ENCODE data around the gene EWSR1. TPM values are rescaled to one million over a fixed set of nuclear protein-coding genes. Genes with fewer than 3 reads are reported as not detected.
A peak's percentile ranks its signal among the peaks of the same experiment; 100 is the strongest.

EWSR1 gene
- total RNA-seq, 2 donors from 2014 or later, result 344 to 348 TPM

DNA sequence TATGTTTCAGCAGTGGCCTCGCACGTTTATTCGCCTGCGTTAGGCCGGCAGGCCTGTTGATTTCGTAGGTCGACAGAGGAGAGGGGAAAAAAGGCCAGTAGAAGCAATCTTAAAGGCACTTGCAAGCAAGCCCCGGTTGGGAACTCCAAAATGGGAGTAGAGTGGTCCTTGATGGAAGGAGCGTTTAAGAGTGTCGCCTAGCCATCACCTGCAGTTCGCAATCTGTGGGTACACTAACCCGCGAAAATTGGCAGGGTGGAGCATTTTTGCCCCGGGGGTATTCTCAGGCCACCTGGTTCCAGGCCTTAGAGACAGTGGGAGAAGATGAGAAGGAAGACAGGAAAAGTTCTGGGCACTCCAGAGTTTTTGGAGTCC, 1.1 kb downstream of the EWSR1 start:
- ATAC-seq (no peak), DNase-seq (ENCODE audit: low spot score) (no peak)
- Mint-ChIP-seq H3K9me3 (no peaks in the 10 kb centered on the region), H3K4me3 (peak overlapping the region; percentile 99), H3K27ac (peak overlapping the region; percentile 98 to 100), H3K36me3 (peaks cover 45% of the 10 kb centered on the region), H3K27me3 (no peaks in the 10 kb centered on the region), H3K4me1 (ENCODE audit: low read depth in 2 of 2) (peaks cover 55 to 60% of the 10 kb centered on the region in 2 donors)

GRCh38 chr22:29269731-29270474, 1.8 kb downstream of the EWSR1 start:
- H3K27me3 Mint-ChIP-seq, result no peaks in the 10 kb centered on the region
- peak overlapping the region; percentile 98 to 100 for H3K27ac Mint-ChIP-seq
- ATAC-seq (no peak), DNase-seq (ENCODE audit: low spot score) (no peak)
- H3K36me3 Mint-ChIP-seq, result peaks cover 50% of the 10 kb centered on the region
- peaks cover 62 to 67% of the 10 kb centered on the region in 2 donors for H3K4me1 Mint-ChIP-seq (ENCODE audit: low read depth in 2 of 2)
- peak overlapping the region; percentile 99 for H3K4me3 Mint-ChIP-seq
- no peaks in the 10 kb centered on the region for H3K9me3 Mint-ChIP-seq

GRCh38 chr22:29270475-29271271, 2.6 kb downstream of the EWSR1 start:
- peak overlapping the region; percentile 98 to 100 for H3K27ac Mint-ChIP-seq
- no peaks in the 10 kb centered on the region for H3K27me3 Mint-ChIP-seq
- ATAC-seq (no peak), DNase-seq (ENCODE audit: low spot score) (no peak)
- H3K9me3 Mint-ChIP-seq, result no peaks in the 10 kb centered on the region
- H3K4me1 Mint-ChIP-seq (ENCODE audit: low read depth in 2 of 2), result peaks cover 65 to 75% of the 10 kb centered on the region in 2 donors
- peaks cover 56% of the 10 kb centered on the region for H3K36me3 Mint-ChIP-seq
- peak overlapping the region; percentile 99 for H3K4me3 Mint-ChIP-seq

GRCh38 chr22:29272624-29273023, 4.6 kb downstream of the EWSR1 start:
- Mint-ChIP-seq H3K27ac (peak overlapping the region in 1 of 2 donors; percentile 98), H3K4me3 (peak overlapping the region; percentile 99), H3K9me3 (no peaks in the 10 kb centered on the region), H3K27me3 (no peaks in the 10 kb centered on the region), H3K4me1 (ENCODE audit: low read depth in 2 of 2) (peaks cover 65 to 82% of the 10 kb centered on the region in 2 donors), H3K36me3 (peaks cover 72% of the 10 kb centered on the region)
- ATAC-seq, result no peak
- DNase-seq (ENCODE audit: low spot score), result no peak

DNA sequence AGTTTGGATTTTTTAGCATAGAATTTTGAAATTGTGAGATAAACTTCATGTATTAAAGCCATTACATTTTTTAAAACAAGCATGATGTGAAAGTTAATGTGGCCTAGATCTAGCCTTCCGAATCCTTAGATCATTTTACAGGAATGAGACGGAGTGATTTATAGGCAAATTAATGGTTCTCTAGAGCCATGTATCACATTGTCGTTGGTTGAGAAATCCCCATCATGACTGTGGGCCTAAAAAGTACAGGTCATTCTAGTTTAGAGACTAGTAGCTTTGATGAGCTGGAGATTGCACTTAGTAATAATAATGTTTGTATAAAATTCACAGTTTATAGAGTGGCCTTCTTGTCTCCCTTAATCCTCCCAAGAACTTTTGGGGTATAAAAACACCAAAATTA, 7.1 kb downstream of the EWSR1 start:
- Mint-ChIP-seq H3K9me3 (no peaks in the 10 kb centered on the region), H3K27me3 (no peaks in the 10 kb centered on the region), H3K4me3 (no peak overlapping the region), H3K4me1 (ENCODE audit: low read depth in 2 of 2) (peaks cover 63 to 77% of the 10 kb centered on the region in 2 donors), H3K27ac (no peak overlapping the region), H3K36me3 (peaks cover 72% of the 10 kb centered on the region)
- no peak for ATAC-seq
- DNase-seq (ENCODE audit: low spot score), result no peak

- Mint-ChIP-seq H3K4me1 (ENCODE audit: low read depth in 2 of 2) (peaks cover 58 to 69% of the 10 kb centered on the region in 2 donors), H3K9me3 (no peaks in the 10 kb centered on the region), H3K27me3 (no peaks in the 10 kb centered on the region), H3K36me3 (peaks cover 70% of the 10 kb centered on the region), H3K4me3 (peak overlapping the region; percentile 35), H3K27ac (peak overlapping the region; percentile 11 to 45)
- DNase-seq (ENCODE audit: low spot score) (no peak), ATAC-seq (no peak)
Observed at GRCh38 chr22:29275819-29276565, 7.9 kb downstream of the EWSR1 start.

DNA sequence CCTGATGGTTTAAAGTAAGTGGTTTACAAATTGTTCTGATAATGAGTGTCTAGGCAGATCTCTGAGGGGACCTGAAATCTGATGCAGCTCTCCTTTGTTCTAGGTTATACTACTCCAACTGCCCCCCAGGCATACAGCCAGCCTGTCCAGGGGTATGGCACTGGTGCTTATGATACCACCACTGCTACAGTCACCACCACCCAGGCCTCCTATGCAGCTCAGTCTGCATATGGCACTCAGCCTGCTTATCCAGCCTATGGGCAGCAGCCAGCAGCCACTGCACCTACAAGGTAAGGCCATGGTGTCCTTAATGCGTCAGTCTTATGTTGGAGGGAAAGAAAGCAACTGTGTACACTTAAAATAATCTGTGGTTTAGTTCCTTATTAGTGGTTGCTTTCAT, 9.9 kb downstream of the EWSR1 start:
- Mint-ChIP-seq H3K4me1 (ENCODE audit: low read depth in 2 of 2) (peaks cover 52 to 53% of the 10 kb centered on the region in 2 donors), H3K9me3 (no peaks in the 10 kb centered on the region), H3K27me3 (no peaks in the 10 kb centered on the region), H3K27ac (peak overlapping the region in 1 of 2 donors; percentile 31), H3K36me3 (peaks cover 66% of the 10 kb centered on the region), H3K4me3 (no peak overlapping the region)
- ATAC-seq (peak in 1 of 2 donors; percentile 28), DNase-seq (ENCODE audit: low spot score) (no peak)

- H3K4me3 Mint-ChIP-seq, result no peak overlapping the region
- peaks cover 58% of the 10 kb centered on the region for H3K36me3 Mint-ChIP-seq
- no peaks in the 10 kb centered on the region for H3K9me3 Mint-ChIP-seq
- DNase-seq (ENCODE audit: low spot score), result no peak
- H3K27ac Mint-ChIP-seq, result no peak overlapping the region
- no peaks in the 10 kb centered on the region for H3K27me3 Mint-ChIP-seq
- no peak for ATAC-seq
- H3K4me1 Mint-ChIP-seq (ENCODE audit: low read depth in 2 of 2), result peaks cover 9 to 25% of the 10 kb centered on the region in 2 donors
Observed at GRCh38 chr22:29284196-29284595, 16.1 kb downstream of the EWSR1 start.

- Mint-ChIP-seq H3K4me1 (ENCODE audit: low read depth in 2 of 2) (peaks cover 18 to 24% of the 10 kb centered on the region in 2 donors), H3K36me3 (peaks cover 57% of the 10 kb centered on the region), H3K4me3 (no peak overlapping the region), H3K9me3 (no peaks in the 10 kb centered on the region), H3K27ac (no peak overlapping the region), H3K27me3 (no peaks in the 10 kb centered on the region)
- ATAC-seq, result no peak
- DNase-seq (ENCODE audit: low spot score), result no peak
Observed at GRCh38 chr22:29288837-29289236, 20.8 kb downstream of the EWSR1 start.

DNA sequence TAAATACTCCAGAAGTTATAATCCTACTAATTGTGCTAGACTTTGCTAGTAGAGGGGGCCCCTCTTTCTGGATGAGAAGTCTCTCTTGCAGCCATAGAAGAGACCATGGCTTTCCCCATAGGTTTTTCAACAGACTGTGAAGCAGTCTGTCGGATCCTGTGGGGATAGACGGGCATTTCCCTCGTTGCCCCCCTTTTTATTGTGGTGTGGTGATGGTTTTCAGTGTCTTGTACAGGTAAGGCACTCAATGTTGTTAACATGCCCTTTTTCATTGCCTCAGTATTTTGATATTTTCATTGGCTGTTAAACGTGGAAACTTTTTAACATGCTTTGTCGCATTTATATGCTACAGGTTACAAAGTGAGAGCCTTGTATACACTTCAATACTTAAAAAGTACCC, 22.0 kb downstream of the EWSR1 start:
- Mint-ChIP-seq H3K4me1 (ENCODE audit: low read depth in 2 of 2) (peaks cover 18 to 24% of the 10 kb centered on the region in 2 donors), H3K36me3 (peaks cover 52% of the 10 kb centered on the region)

GRCh38 chr22:29291215-29291614, 23.1 kb downstream of the EWSR1 start:
- no peak for ATAC-seq
- Mint-ChIP-seq H3K4me3 (no peak overlapping the region), H3K36me3 (peaks cover 52% of the 10 kb centered on the region), H3K4me1 (ENCODE audit: low read depth in 2 of 2) (peaks cover 18 to 22% of the 10 kb centered on the region in 2 donors), H3K9me3 (no peaks in the 10 kb centered on the region), H3K27ac (no peak overlapping the region), H3K27me3 (no peaks in the 10 kb centered on the region)
- DNase-seq (ENCODE audit: low spot score), result no peak

More for the DNA sequence above, 22.0 kb downstream of the EWSR1 start:
- no peaks in the 10 kb centered on the region for H3K9me3 Mint-ChIP-seq
- H3K4me3 Mint-ChIP-seq, result no peak overlapping the region
- ATAC-seq (no peak), DNase-seq (ENCODE audit: low spot score) (no peak)
- H3K27ac Mint-ChIP-seq, result no peak overlapping the region
- no peaks in the 10 kb centered on the region for H3K27me3 Mint-ChIP-seq

DNA sequence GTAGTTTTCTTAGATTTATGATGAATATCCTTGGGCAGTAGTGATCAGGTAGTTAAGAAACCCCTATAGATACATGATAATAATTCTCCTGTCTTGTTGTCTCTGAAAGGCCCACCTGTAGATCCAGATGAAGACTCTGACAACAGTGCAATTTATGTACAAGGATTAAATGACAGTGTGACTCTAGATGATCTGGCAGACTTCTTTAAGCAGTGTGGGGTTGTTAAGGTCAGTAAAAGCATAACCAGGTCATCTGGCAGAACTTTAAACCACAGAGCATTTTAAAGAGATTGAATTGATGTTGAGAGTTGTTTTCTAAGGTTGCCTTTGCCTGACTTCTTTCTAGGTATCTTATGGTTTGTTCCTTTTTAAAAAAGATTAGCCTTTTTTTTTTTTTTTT, 24.3 kb downstream of the EWSR1 start:
- H3K4me1 Mint-ChIP-seq (ENCODE audit: low read depth in 2 of 2), result peaks cover 17 to 18% of the 10 kb centered on the region in 2 donors
- H3K36me3 Mint-ChIP-seq, result peaks cover 43% of the 10 kb centered on the region
- DNase-seq (ENCODE audit: low spot score), result no peak
- no peaks in the 10 kb centered on the region for H3K9me3 Mint-ChIP-seq
- ATAC-seq, result no peak
- no peaks in the 10 kb centered on the region for H3K27me3 Mint-ChIP-seq
- H3K4me3 Mint-ChIP-seq, result no peak overlapping the region
- H3K27ac Mint-ChIP-seq, result no peak overlapping the region

- no peaks in the 10 kb centered on the region for H3K9me3 Mint-ChIP-seq
- H3K27me3 Mint-ChIP-seq, result no peaks in the 10 kb centered on the region
- no peak overlapping the region for H3K27ac Mint-ChIP-seq
- DNase-seq (ENCODE audit: low spot score) (no peak), ATAC-seq (no peak)
- H3K4me1 Mint-ChIP-seq (ENCODE audit: low read depth in 2 of 2), result peaks cover 0 to 22% of the 10 kb centered on the region in 2 donors
- H3K4me3 Mint-ChIP-seq, result no peak overlapping the region
- H3K36me3 Mint-ChIP-seq, result peaks cover 30% of the 10 kb centered on the region
Observed at GRCh38 chr22:29298641-29299040, 30.6 kb downstream of the EWSR1 start.

Measured in natural killer cell treated with Interleukin-12 subunit alpha and Interleukin-12 subunit beta and Interleukin-15 and Interleukin-18, amount 100 ng/mL, for 72 hours (primary cell).